SK-N-SH (cell line): ENCODE measurements around the gene SFXN5. TPM values are rescaled to one million over a fixed set of nuclear protein-coding genes. Genes with fewer than 3 reads are reported as not detected.

Experiments used
- CTCF ChIA-PET: fragments of 300-600, 350-600 bp; formaldehyde crosslinking; extraction: SDS; loops from one replicate; lab custom pipeline; 2021; lab: Yijun Ruan, JAX
- POLR2A ChIA-PET: fragments of 350-600 bp; sonication (Branson Sonifier 250); formaldehyde crosslinking; extraction: SDS; loops from one replicate; lab custom pipeline; 2020; ENCODE audit warnings: antibody characterized with exemption, inconsistent platforms; lab: Yijun Ruan, JAX
- DNase-seq: peaks from one replicate; pipeline ENCODE4 v3.0.0; 2012
- H2AFZ ChIP-seq: fragments of 200-600 bp; sonication (generic); 2 replicates; pipeline ENCODE4 v1.8.1; 2016; ENCODE audit warnings: antibody characterized with exemption, mild to moderate bottlenecking, low read depth
- H3F3A ChIP-seq: fragments of 200-600 bp; sonication (generic); replicated peaks from 2 replicates; pipeline ENCODE3; 2016; ENCODE audit warnings: antibody characterized with exemption, mild to moderate bottlenecking; ENCODE audit not compliant: insufficient read depth
- H3K27ac ChIP-seq, 2 experiments: fragments of 200-500 bp in 1 of 2; fragments of 200-600 bp in 1 of 2; sonication (Bioruptor generic) in 1 of 2; sonication (generic), shearing (Covaris generic) in 1 of 2; 2 replicates each; pipeline versions ENCODE4 v1.5.1 to v1.6.1; 2014 to 2016; ENCODE audit warnings: low read depth in 2 of 2, inconsistent platforms in 1 of 2, low read length in 1 of 2, mild to moderate bottlenecking in 1 of 2, mixed read lengths in 1 of 2
- H3K27me3 ChIP-seq: fragments of 200-600 bp; sonication (generic), shearing (Covaris generic); 2 replicates; pipeline ENCODE4 v1.6.1; 2016; ENCODE audit warnings: mixed run types; ENCODE audit not compliant: insufficient read depth
- H3K36me3 ChIP-seq, 2 experiments: fragments of 200-500 bp in 1 of 2; fragments of 200-600 bp in 1 of 2; sonication (Bioruptor generic) in 1 of 2; sonication (generic) in 1 of 2; replicated peaks in 1 of 2; 2 replicates each; pipeline versions ENCODE3 to v1.5.1; 2014 to 2016; ENCODE audit warnings: low read length in 1 of 2, mild to moderate bottlenecking in 1 of 2; ENCODE audit not compliant: insufficient read depth in 2 of 2, control insufficient read depth in 1 of 2
- H3K4me1 ChIP-seq, 2 experiments: fragments of 200-500 bp in 1 of 2; fragments of 200-600 bp in 1 of 2; sonication (Bioruptor generic) in 1 of 2; sonication (generic), shearing (Covaris generic) in 1 of 2; 2 replicates each; pipeline versions ENCODE4 v1.5.1 to v1.6.1; 2014 to 2016; ENCODE audit warnings: low read depth in 1 of 2, low read length in 1 of 2, mixed run types in 1 of 2; ENCODE audit not compliant: insufficient read depth in 2 of 2, control insufficient read depth in 1 of 2
- H3K4me2 ChIP-seq: fragments of 200-600 bp; sonication (generic), shearing (Covaris generic); 2 replicates; pipeline ENCODE4 v1.6.1; 2017; ENCODE audit warnings: mixed run types
- H3K4me3 ChIP-seq, 2 experiments: fragments of 200-500 bp in 1 of 2; fragments of 200-600 bp in 1 of 2; sonication (Bioruptor generic) in 1 of 2; sonication (generic), shearing (Covaris generic) in 1 of 2; 2 replicates each; pipeline versions ENCODE4 v1.5.1 to v1.8.1; 2014 to 2016; ENCODE audit warnings: low read depth in 2 of 2, inconsistent platforms in 1 of 2, low read length in 1 of 2, mild to moderate bottlenecking in 1 of 2, mixed read lengths in 1 of 2, moderate library complexity in 1 of 2
- H3K79me2 ChIP-seq: fragments of 200-600 bp; sonication (generic); 2 replicates; pipeline ENCODE4 v1.8.1; 2017; ENCODE audit warnings: mild to moderate bottlenecking; ENCODE audit not compliant: insufficient read depth
- H3K9ac ChIP-seq: fragments of 200-600 bp; sonication (generic); 2 replicates; pipeline ENCODE4 v1.6.1; 2017; ENCODE audit warnings: mixed run types
- H3K9me2 ChIP-seq: fragments of 200-600 bp; sonication (generic); 2 replicates; pipeline ENCODE4 v1.6.1; 2017; ENCODE audit warnings: mixed run types
- H3K9me3 ChIP-seq: fragments of 200-600 bp; sonication (generic); 2 replicates; pipeline ENCODE4 v1.6.1; 2017; ENCODE audit warnings: mixed run types, mild to moderate bottlenecking, moderate library complexity
- H4K20me1 ChIP-seq: fragments of 200-600 bp; sonication (generic); 2 replicates; pipeline ENCODE4 v1.6.1; 2017; ENCODE audit warnings: mild to moderate bottlenecking, mixed run types; ENCODE audit not compliant: insufficient read depth
- ELF1 ChIP-seq: IDR thresholded peaks from 2 replicates; pipeline ENCODE4 v1.4.0; 2012
- EP300 ChIP-seq, 2 experiments: IDR thresholded peaks; 2 replicates each; pipeline versions ENCODE4 v1.4.0 to v1.6.1; 2012; ENCODE audit warnings: borderline replicate concordance in 1 of 2, low read depth in 1 of 2, low read length in 1 of 2
- FOSL2 ChIP-seq: IDR thresholded peaks from 2 replicates; pipeline ENCODE4 v1.4.0; 2012; ENCODE audit warnings: low read depth, mild to moderate bottlenecking, moderate library complexity, borderline replicate concordance
- FOXJ3 ChIP-seq: sonication (generic); formaldehyde crosslinking; IDR thresholded peaks from 2 replicates; pipeline ENCODE4 v1.5.1; 2020; ENCODE audit warnings: mild to moderate bottlenecking, missing genetic modification reagents
- GATA2 ChIP-seq: sonication (generic); formaldehyde crosslinking; IDR thresholded peaks from 2 replicates; pipeline ENCODE4 v1.5.0; 2020; ENCODE audit warnings: mild to moderate bottlenecking, missing genetic modification reagents
- IRF3 ChIP-seq: fragments of 150-350 bp; IDR thresholded peaks from 2 replicates; pipeline ENCODE4 v1.6.1; 2016; ENCODE audit warnings: mild to moderate bottlenecking, low read depth, low read length
- JUND ChIP-seq: IDR thresholded peaks from 2 replicates; pipeline ENCODE4 v1.4.0; 2012
- MXI1 ChIP-seq: IDR thresholded peaks from 2 replicates; pipeline ENCODE4 v1.6.1; 2012; ENCODE audit warnings: mild to moderate bottlenecking, low read depth, low read length, improper control_type of control experiment
- PBX3 ChIP-seq: IDR thresholded peaks from 2 replicates; pipeline ENCODE4; 2012
- POLR2AphosphoS5 ChIP-seq: IDR thresholded peaks from 2 replicates; pipeline ENCODE4 v1.6.1; 2012; ENCODE audit warnings: low read depth, low read length
- RCOR1 ChIP-seq: fragments of 150-350 bp; IDR thresholded peaks from 2 replicates; pipeline ENCODE4 v1.6.1; 2017; ENCODE audit warnings: antibody characterized with exemption, low read length
- RFX5 ChIP-seq: IDR thresholded peaks from 2 replicates; pipeline ENCODE4 v1.6.1; 2012; ENCODE audit warnings: mild to moderate bottlenecking, improper control_type of control experiment, low read length
- TAF1 ChIP-seq: IDR thresholded peaks from 2 replicates; pipeline ENCODE4 v1.6.1; 2012; ENCODE audit warnings: low read depth, mild to moderate bottlenecking, low read length, moderate library complexity, borderline replicate concordance
- TCF12 ChIP-seq: IDR thresholded peaks from 2 replicates; pipeline ENCODE4 v1.4.0; 2012
- TEAD4 ChIP-seq: IDR thresholded peaks from 2 replicates; pipeline ENCODE4 v1.4.0; 2012; ENCODE audit warnings: mild to moderate bottlenecking, borderline replicate concordance; ENCODE audit not compliant: insufficient read depth
- WGBS: methylation state at CpG from one replicate; pipeline ENCODE4 v1.1.6; 2017; ENCODE audit warnings: low lambda C conversion rate; 5-methylcytosine and 5-hydroxymethylcytosine counted together
- polyA plus RNA-seq, 3 experiments: library from polyadenylated mRNA; depleted of rRNA; stranded (reverse); fragments of >200 nt; gene quantifications; 2 replicates each; pipeline ENCODE4 v1.2.3, GENCODE V29; 2012
- TF ChIP-seq, protein P1 (sequence below): fragments of 200-600 bp; sonication (generic); IDR thresholded peaks from 2 replicates; pipeline ENCODE4 v1.6.1; 2017; ENCODE audit warnings: antibody characterized with exemption, mild to moderate bottlenecking, moderate library complexity
- TF ChIP-seq, protein P2 (sequence below): IDR thresholded peaks from 2 replicates; pipeline ENCODE4 v1.4.0; 2012; ENCODE audit warnings: low read depth
- TF ChIP-seq, protein P3 (sequence below): fragments of 150-350 bp; IDR thresholded peaks from 2 replicates; pipeline ENCODE4 v1.6.1; 2017; ENCODE audit warnings: antibody characterized with exemption, low read length, low read depth, borderline replicate concordance

Gene SFXN5
- polyA plus RNA-seq, 1 of the 3 experiments (the other 2 are of a cell fraction) = 9.9 TPM

DNA sequence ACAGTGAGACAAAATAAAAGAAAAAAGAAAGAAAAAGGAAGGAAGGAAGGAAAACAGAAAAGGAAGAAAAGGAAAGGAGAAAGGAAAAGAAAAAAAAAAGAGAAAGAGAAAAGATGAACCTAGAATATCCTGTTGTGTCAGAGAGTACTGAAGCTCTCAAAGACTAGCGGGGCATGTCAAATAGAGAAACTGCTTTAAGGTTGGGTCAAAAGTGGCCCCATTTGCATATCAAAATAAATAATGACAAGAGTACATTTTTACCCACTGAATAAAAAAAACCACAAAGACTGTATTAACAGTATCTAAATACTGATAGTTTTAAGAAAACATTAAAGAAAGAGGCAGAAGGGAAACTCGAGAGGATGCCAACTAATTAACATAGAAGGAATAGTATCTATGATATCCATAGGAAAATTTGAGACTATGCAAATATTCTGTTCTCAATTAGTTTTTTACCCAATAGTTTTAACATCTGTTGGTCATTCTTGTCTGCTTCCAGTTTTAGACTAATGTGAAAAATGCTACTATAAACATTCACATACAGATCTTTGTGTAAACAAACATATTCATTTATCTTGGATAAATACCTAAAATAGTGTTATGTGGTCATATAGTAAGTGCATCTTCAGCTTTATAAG lies 53.2 kb downstream of the SFXN5 start (continued):
- TF ChIP-seq TEAD4 (no peak), IRF3 (no peak)

DNA sequence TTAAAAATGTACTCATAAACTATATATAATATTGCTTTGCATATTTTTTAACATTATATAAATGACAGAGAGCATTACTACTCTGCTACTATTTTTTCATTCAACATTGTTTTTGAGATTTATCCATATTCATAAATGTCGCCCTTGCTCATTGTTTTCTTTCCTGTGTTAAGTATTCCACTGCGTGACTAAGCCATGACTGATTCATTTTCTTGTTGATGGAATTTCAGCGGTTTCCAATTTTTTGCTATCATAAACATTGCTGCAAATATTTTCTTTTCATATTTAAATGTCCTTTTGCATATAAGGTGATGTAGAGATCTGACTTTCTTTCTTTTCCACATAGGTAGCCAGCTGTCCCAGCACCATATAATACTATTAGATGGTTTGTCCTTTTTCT lies 57.6 kb downstream of the SFXN5 start:
- Histone ChIP-seq H3K9me2 (no peaks in the 10 kb centered on the region), H3K9me3 (no peaks in the 10 kb centered on the region), H3K4me2 (peak overlapping the region; percentile 56; the same call in 1 of the 2 replicates), H4K20me1 (no peaks in the 10 kb centered on the region), H3K4me3 (no peak overlapping the region), H3K4me1 (no peaks in the 10 kb centered on the region; a peak in 1 of 4 replicates), H3K27ac (peak overlapping the region in 1 of 2 experiments; percentile 46; a peak in 2 of 4 replicates), H3K79me2 (no peaks in the 10 kb centered on the region), H2AFZ (no peak overlapping the region), H3K36me3 (peaks cover 3% of the 10 kb centered on the region in 2 experiments), H3F3A (peaks cover 20% of the 10 kb centered on the region), H3K9ac (no peak overlapping the region), H3K27me3 (no peaks in the 10 kb centered on the region)
- POLR2A ChIA-PET = no interaction called here
- CTCF ChIA-PET = interaction anchor here (0.6 to 0.9 kb wide), 2 partner anchors 41 to 72 kb away, joined by 3 read pairs; no protein-coding TSS in a partner anchor
- DNase-seq = no peak
- 69% methylated on average over 3 of the region's 3 CpGs for WGBS
- TF ChIP-seq, protein P1, sequence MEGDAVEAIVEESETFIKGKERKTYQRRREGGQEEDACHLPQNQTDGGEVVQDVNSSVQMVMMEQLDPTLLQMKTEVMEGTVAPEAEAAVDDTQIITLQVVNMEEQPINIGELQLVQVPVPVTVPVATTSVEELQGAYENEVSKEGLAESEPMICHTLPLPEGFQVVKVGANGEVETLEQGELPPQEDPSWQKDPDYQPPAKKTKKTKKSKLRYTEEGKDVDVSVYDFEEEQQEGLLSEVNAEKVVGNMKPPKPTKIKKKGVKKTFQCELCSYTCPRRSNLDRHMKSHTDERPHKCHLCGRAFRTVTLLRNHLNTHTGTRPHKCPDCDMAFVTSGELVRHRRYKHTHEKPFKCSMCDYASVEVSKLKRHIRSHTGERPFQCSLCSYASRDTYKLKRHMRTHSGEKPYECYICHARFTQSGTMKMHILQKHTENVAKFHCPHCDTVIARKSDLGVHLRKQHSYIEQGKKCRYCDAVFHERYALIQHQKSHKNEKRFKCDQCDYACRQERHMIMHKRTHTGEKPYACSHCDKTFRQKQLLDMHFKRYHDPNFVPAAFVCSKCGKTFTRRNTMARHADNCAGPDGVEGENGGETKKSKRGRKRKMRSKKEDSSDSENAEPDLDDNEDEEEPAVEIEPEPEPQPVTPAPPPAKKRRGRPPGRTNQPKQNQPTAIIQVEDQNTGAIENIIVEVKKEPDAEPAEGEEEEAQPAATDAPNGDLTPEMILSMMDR = no peak
- TF ChIP-seq, protein P2, sequence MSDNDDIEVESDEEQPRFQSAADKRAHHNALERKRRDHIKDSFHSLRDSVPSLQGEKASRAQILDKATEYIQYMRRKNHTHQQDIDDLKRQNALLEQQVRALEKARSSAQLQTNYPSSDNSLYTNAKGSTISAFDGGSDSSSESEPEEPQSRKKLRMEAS = no peak
- TF ChIP-seq, protein P3, sequence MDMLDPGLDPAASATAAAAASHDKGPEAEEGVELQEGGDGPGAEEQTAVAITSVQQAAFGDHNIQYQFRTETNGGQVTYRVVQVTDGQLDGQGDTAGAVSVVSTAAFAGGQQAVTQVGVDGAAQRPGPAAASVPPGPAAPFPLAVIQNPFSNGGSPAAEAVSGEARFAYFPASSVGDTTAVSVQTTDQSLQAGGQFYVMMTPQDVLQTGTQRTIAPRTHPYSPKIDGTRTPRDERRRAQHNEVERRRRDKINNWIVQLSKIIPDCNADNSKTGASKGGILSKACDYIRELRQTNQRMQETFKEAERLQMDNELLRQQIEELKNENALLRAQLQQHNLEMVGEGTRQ = no peak
- peak; percentile 25; the same call in 1 of the 2 replicates for TF ChIP-seq JUND
- TF ChIP-seq FOSL2 = peak; percentile 44; the same call in 1 of the 2 replicates
- no peak for TF ChIP-seq IRF3
- no peak for TF ChIP-seq ELF1
- TF ChIP-seq TCF12 = 0 out of 2 replicates have a peak, but pooled peaks have one; percentile 4
- no peak for TF ChIP-seq POLR2AphosphoS5
- TF ChIP-seq RCOR1 = no peak
- TF ChIP-seq FOXJ3 (CRISPR knock-in tag) = no peak
- 0 out of 2 replicates have a peak, but pooled peaks have one; percentile 21 for TF ChIP-seq PBX3
- TF ChIP-seq MXI1 = no peak
- TF ChIP-seq EP300 (IDR thresholded peaks at IDR 0.05; ENCODE audit: borderline replicate concordance in 1 of 2, low read depth in 1 of 2, low read length in 1 of 2) = no peak
- no peak for TF ChIP-seq TAF1
- no peak for TF ChIP-seq TEAD4
- no peak for TF ChIP-seq RFX5
- TF ChIP-seq GATA2 (CRISPR knock-in tag) = no peak
